Measurements from ENCODE around the gene MYH11. TPM values are rescaled to one million over a fixed set of nuclear protein-coding genes. Genes with fewer than 3 reads are reported as not detected.
"Not testable (repeated sequence)": the region's sequence is repeated elsewhere in the genome, so short reads cannot be mapped to it uniquely, and the experiment has no call there.

MYH11 gene
- total RNA-seq, 1 donor from 2014 or later, result not detected

- intact Hi-C loops (cut with micrococcal nuclease), result no loop called here
- no peaks in the 10 kb centered on the region for H3K36me3 Mint-ChIP-seq (ENCODE audit: low read depth)
- H3K4me3 Mint-ChIP-seq (ENCODE audit: low read depth), result no peak overlapping the region
These were observed 45.9 kb downstream of the MYH11 start for GRCh38 chr16:15810949-15811348.

DNA sequence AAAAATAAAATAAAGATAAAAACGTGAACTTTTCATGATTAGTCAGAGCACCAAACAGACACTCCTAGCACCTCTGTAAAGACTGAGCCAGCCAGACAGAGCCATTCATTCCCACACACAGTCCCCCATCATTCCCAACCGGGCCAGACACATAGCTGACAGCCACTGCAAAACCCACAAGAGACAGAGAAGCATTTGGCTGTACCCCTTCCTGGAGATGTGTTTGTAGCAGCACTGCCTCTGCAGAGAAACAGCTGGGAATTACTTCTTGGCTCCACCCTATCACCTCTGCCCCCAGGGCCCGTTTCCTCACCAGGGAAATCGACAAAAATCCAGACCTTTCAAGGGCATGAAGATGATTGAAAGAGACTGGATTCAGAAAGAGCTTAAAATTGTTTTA lies 46.4 kb downstream of the MYH11 start:
- H3K4me1 Mint-ChIP-seq (ENCODE audit: low read depth), result no peaks in the 10 kb centered on the region
- no peak overlapping the region for H3K4me3 Mint-ChIP-seq (ENCODE audit: low read depth)
- no peak for DNase-seq (ENCODE audit: low spot score)
- H3K9me3 Mint-ChIP-seq, result peaks cover 8% of the 10 kb centered on the region
- H3K27ac Mint-ChIP-seq, result no peak overlapping the region
- no peaks in the 10 kb centered on the region for H3K36me3 Mint-ChIP-seq (ENCODE audit: low read depth)
- H3K27me3 Mint-ChIP-seq (ENCODE audit: low read depth), result peaks cover 12% of the 10 kb centered on the region
- intact Hi-C loops (cut with micrococcal nuclease), result no loop called here

More at GRCh38 chr16:15810949-15811348, 45.9 kb downstream of the MYH11 start:
- Mint-ChIP-seq H3K27ac (no peak overlapping the region), H3K27me3 (ENCODE audit: low read depth) (peaks cover 13% of the 10 kb centered on the region), H3K4me1 (ENCODE audit: low read depth) (no peaks in the 10 kb centered on the region), H3K9me3 (peaks cover 13% of the 10 kb centered on the region)
- DNase-seq (ENCODE audit: low spot score), result no peak

GRCh38 chr16:15809297-15809696 lies 47.5 kb downstream of the MYH11 start:
- DNase-seq (ENCODE audit: low spot score); H3K36me3 Mint-ChIP-seq (ENCODE audit: low read depth); H3K4me1 Mint-ChIP-seq (ENCODE audit: low read depth); H3K27me3 Mint-ChIP-seq (ENCODE audit: low read depth); H3K9me3 Mint-ChIP-seq; H3K4me3 Mint-ChIP-seq (ENCODE audit: low read depth); intact Hi-C loops (cut with micrococcal nuclease); H3K27ac Mint-ChIP-seq: not testable (repeated sequence)

DNA sequence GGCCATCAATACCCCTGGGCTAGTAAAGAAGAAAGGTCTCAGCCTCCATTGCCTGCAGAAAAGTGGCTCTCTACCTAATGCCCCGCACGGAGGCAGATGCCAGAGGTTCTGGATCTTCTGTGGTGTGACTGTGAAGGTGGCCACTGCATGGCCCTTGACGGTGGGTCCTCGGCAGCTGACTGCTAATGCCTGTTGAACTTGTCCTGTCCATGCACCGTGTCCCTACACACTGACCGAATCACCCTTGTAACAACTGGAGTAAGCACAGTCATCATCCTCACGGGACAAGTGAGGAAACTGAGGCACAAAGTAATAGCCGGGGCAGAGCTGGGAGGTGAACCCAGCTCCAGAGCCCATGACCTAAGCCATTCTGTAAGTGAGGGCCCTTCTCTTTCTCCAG lies 48.8 kb downstream of the MYH11 start:
- Mint-ChIP-seq H3K27me3 (ENCODE audit: low read depth) (peaks cover 10% of the 10 kb centered on the region), H3K4me1 (ENCODE audit: low read depth) (no peaks in the 10 kb centered on the region), H3K36me3 (ENCODE audit: low read depth) (no peaks in the 10 kb centered on the region), H3K9me3 (no peaks in the 10 kb centered on the region), H3K4me3 (ENCODE audit: low read depth) (no peak overlapping the region), H3K27ac (no peak overlapping the region)
- intact Hi-C loops (cut with micrococcal nuclease), result no loop called here
- no peak for DNase-seq (ENCODE audit: low spot score)

DNA sequence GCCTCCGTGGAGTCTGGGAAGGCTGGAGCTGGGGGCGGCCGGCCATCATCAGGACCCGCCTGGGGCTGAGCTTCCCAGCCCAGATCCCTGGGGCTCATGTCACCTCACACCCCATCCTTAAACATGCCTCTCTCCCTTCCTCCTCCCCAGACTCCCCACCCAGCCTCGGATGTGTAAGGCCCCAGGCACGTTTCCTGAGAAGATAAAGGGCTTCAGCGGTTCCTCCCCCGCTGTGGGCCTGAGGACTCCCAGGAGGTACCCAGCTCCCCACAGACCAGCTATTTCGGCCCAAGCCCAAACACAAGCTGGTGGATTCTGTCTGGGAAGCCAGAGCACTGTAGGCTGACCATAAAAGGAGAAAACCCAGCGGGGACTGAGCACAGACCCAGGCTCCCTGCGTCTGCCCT lies 49.2 kb downstream of the MYH11 start:
- H3K4me3 Mint-ChIP-seq (ENCODE audit: low read depth), result no peak overlapping the region

GRCh38 chr16:15803618-15804017 lies 53.2 kb downstream of the MYH11 start:
- intact Hi-C loops (cut with micrococcal nuclease), result no loop called here
- Mint-ChIP-seq H3K4me3 (ENCODE audit: low read depth) (no peak overlapping the region), H3K27me3 (ENCODE audit: low read depth) (no peaks in the 10 kb centered on the region), H3K36me3 (ENCODE audit: low read depth) (no peaks in the 10 kb centered on the region), H3K4me1 (ENCODE audit: low read depth) (no peaks in the 10 kb centered on the region), H3K9me3 (no peaks in the 10 kb centered on the region), H3K27ac (no peak overlapping the region)
- no peak for DNase-seq (ENCODE audit: low spot score)

More for the DNA sequence above, 49.2 kb downstream of the MYH11 start:
- H3K36me3 Mint-ChIP-seq (ENCODE audit: low read depth), result no peaks in the 10 kb centered on the region
- H3K9me3 Mint-ChIP-seq, result no peaks in the 10 kb centered on the region
- peaks cover 10% of the 10 kb centered on the region for H3K27me3 Mint-ChIP-seq (ENCODE audit: low read depth)
- no peak for DNase-seq (ENCODE audit: low spot score)
- no peak overlapping the region for H3K27ac Mint-ChIP-seq
- intact Hi-C loops (cut with micrococcal nuclease), result no loop called here
- H3K4me1 Mint-ChIP-seq (ENCODE audit: low read depth), result no peaks in the 10 kb centered on the region

- Mint-ChIP-seq H3K9me3 (peaks cover 14% of the 10 kb centered on the region), H3K4me1 (ENCODE audit: low read depth) (no peaks in the 10 kb centered on the region), H3K4me3 (ENCODE audit: low read depth) (no peak overlapping the region), H3K27ac (no peak overlapping the region), H3K27me3 (ENCODE audit: low read depth) (no peaks in the 10 kb centered on the region), H3K36me3 (ENCODE audit: low read depth) (no peaks in the 10 kb centered on the region)
- no peak for DNase-seq (ENCODE audit: low spot score)
- intact Hi-C loops (cut with micrococcal nuclease), result no loop called here
These were observed 56.9 kb downstream of the MYH11 start for GRCh38 chr16:15799851-15800495.

DNA sequence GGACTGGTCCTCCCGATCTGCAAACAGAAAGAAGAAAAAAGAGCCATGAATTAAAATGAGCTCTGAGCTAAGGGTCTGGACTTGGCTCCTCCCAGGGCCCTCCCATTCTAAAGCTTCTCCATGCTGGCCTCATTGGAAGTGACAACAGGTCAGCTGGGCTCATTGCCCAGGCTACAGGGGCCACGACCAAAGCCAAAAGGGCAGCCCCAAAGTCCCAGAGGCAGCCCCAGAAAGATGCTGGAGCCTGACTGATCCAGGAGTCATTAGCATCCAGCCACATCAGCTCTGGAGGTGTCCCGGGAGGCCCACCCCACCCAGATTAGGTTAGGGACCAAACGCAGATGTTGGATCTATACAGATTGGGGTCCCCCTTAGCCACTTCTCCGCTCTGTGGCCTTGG lies 58.2 kb downstream of the MYH11 start:
- intact Hi-C loops (cut with micrococcal nuclease), result no loop called here
- Mint-ChIP-seq H3K36me3 (ENCODE audit: low read depth) (no peaks in the 10 kb centered on the region), H3K4me1 (ENCODE audit: low read depth) (no peaks in the 10 kb centered on the region), H3K9me3 (peaks cover 14% of the 10 kb centered on the region), H3K4me3 (ENCODE audit: low read depth) (no peak overlapping the region), H3K27ac (no peak overlapping the region), H3K27me3 (ENCODE audit: low read depth) (no peaks in the 10 kb centered on the region)
- DNase-seq (ENCODE audit: low spot score), result no peak

GRCh38 chr16:15796885-15797284 lies 59.9 kb downstream of the MYH11 start:
- H3K36me3 Mint-ChIP-seq (ENCODE audit: low read depth), result no peaks in the 10 kb centered on the region
- no peaks in the 10 kb centered on the region for H3K27me3 Mint-ChIP-seq (ENCODE audit: low read depth)
- intact Hi-C loops (cut with micrococcal nuclease), result no loop called here
- DNase-seq (ENCODE audit: low spot score), result no peak
- H3K4me3 Mint-ChIP-seq (ENCODE audit: low read depth), result no peak overlapping the region
- H3K4me1 Mint-ChIP-seq (ENCODE audit: low read depth), result no peaks in the 10 kb centered on the region
- H3K27ac Mint-ChIP-seq, result no peak overlapping the region
- H3K9me3 Mint-ChIP-seq, result peaks cover 14% of the 10 kb centered on the region

DNA sequence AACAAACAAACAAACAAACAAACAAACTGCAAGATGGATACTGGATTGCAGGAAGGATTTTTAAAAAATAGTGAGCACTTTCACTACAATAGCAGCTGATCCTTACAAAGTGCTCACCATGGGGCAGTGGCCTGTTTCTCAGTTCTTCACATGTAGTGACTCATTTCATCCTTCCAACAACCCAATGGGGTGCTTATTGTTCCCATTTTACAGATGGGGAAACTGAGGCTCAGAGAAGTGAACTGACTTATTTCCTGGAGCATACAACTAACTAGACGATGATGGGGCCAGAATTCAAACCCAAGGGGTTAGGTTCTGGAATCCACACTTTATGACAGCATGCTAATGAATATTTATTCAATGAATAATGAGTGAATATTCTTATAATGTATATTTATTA lies 61.2 kb downstream of the MYH11 start:
- intact Hi-C loops (cut with micrococcal nuclease), result no loop called here
- DNase-seq (ENCODE audit: low spot score), result no peak
- no peaks in the 10 kb centered on the region for H3K27me3 Mint-ChIP-seq (ENCODE audit: low read depth)
- peaks cover 14% of the 10 kb centered on the region for H3K9me3 Mint-ChIP-seq
- no peak overlapping the region for H3K4me3 Mint-ChIP-seq (ENCODE audit: low read depth)
- no peaks in the 10 kb centered on the region for H3K4me1 Mint-ChIP-seq (ENCODE audit: low read depth)
- no peaks in the 10 kb centered on the region for H3K36me3 Mint-ChIP-seq (ENCODE audit: low read depth)
- H3K27ac Mint-ChIP-seq, result no peak overlapping the region

DNA sequence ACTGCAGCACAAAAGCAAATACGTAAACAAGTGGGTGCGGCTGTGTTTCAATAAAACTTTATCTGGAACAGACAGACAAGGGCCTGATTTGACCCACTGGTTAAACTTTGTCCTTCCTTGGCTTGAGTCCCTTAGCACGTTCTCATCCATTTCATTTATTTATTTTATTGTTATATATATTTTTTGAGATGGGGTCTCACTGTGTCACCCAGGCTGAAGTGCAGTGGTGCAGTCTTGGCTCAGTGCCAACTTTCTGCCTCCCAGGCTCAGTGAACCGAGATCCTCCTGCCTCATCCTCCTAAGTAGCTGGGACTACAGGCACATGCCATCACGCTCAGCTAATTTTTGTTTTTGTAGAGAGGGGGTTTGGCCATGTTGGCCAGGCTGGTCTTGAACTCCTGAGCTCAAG lies 64.3 kb downstream of the MYH11 start:
- DNase-seq (ENCODE audit: low spot score), result no peak
- Mint-ChIP-seq H3K27me3 (ENCODE audit: low read depth) (no peaks in the 10 kb centered on the region), H3K4me1 (ENCODE audit: low read depth) (no peaks in the 10 kb centered on the region), H3K9me3 (peaks cover 10% of the 10 kb centered on the region), H3K27ac (no peak overlapping the region), H3K36me3 (ENCODE audit: low read depth) (no peaks in the 10 kb centered on the region), H3K4me3 (ENCODE audit: low read depth) (no peak overlapping the region)
- intact Hi-C loops (cut with micrococcal nuclease), result no loop called here

- Mint-ChIP-seq H3K4me1 (ENCODE audit: low read depth) (no peaks in the 10 kb centered on the region), H3K27me3 (ENCODE audit: low read depth) (no peaks in the 10 kb centered on the region)
These were observed 66.4 kb downstream of the MYH11 start for GRCh38 chr16:15790458-15790857.

DNA sequence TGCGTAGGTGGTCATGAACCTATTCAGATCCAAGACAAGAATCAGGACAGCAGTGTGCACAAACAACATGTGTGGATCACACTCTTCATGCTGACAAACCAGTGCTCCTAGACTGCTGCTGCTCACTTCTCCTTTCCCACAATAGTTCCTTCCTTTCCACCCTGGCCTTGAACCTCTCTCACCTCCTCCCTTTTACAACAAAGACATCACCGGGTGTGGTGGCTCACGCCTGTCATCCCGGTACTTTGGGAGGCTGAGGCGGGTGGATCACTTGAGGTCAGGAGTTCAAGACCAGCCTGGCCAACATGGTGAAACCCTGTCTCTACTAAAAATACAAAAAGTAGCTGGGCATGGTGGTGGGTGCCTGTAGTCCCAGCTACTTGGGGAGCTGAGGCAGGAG lies 67.0 kb downstream of the MYH11 start:
- H3K27ac Mint-ChIP-seq; H3K27me3 Mint-ChIP-seq (ENCODE audit: low read depth); H3K36me3 Mint-ChIP-seq (ENCODE audit: low read depth); H3K9me3 Mint-ChIP-seq; H3K4me3 Mint-ChIP-seq (ENCODE audit: low read depth); intact Hi-C loops (cut with micrococcal nuclease); H3K4me1 Mint-ChIP-seq (ENCODE audit: low read depth); DNase-seq (ENCODE audit: low spot score): not testable (repeated sequence)

More at GRCh38 chr16:15790458-15790857, 66.4 kb downstream of the MYH11 start:
- H3K9me3 Mint-ChIP-seq, result no peaks in the 10 kb centered on the region
- H3K27ac Mint-ChIP-seq, result no peak overlapping the region
- intact Hi-C loops (cut with micrococcal nuclease), result no loop called here
- no peaks in the 10 kb centered on the region for H3K36me3 Mint-ChIP-seq (ENCODE audit: low read depth)
- H3K4me3 Mint-ChIP-seq (ENCODE audit: low read depth), result no peak overlapping the region
- no peak for DNase-seq (ENCODE audit: low spot score)

GRCh38 chr16:15788846-15789239 lies 68.0 kb downstream of the MYH11 start:
- H3K4me3 Mint-ChIP-seq (ENCODE audit: low read depth), result no peak overlapping the region
- no peaks in the 10 kb centered on the region for H3K36me3 Mint-ChIP-seq (ENCODE audit: low read depth)
- no peaks in the 10 kb centered on the region for H3K9me3 Mint-ChIP-seq
- no peaks in the 10 kb centered on the region for H3K27me3 Mint-ChIP-seq (ENCODE audit: low read depth)
- H3K4me1 Mint-ChIP-seq (ENCODE audit: low read depth), result no peaks in the 10 kb centered on the region
- no peak overlapping the region for H3K27ac Mint-ChIP-seq
- intact Hi-C loops (cut with micrococcal nuclease), result no loop called here
- DNase-seq (ENCODE audit: low spot score), result no peak
